H9 (cell line): ENCODE data around the gene TCEA3. TPM values are rescaled to one million over a fixed set of nuclear protein-coding genes. Genes with fewer than 3 reads are reported as not detected.

Experiments used
- DNase-seq: peaks from one replicate; pipeline ENCODE4 v3.0.0-alpha.2; 2017
- H2AFZ ChIP-seq: one replicate; pipeline ENCODE4 v1.6.1; 2013; ENCODE audit warnings: mild to moderate bottlenecking, low read length, control low read depth, moderate library complexity
- H2AK5ac ChIP-seq: 2 replicates; pipeline ENCODE4 v1.6.1; 2013; ENCODE audit warnings: low read length, control low read depth, mixed read lengths; ENCODE audit not compliant: insufficient read length
- H2BK120ac ChIP-seq: one replicate; pipeline ENCODE4 v1.6.1; 2013; ENCODE audit warnings: low read depth, mild to moderate bottlenecking, low read length, control low read depth, inconsistent platforms; ENCODE audit not compliant: poor library complexity, severe bottlenecking
- H2BK12ac ChIP-seq: 2 replicates; pipeline ENCODE4 v1.6.1; 2013; ENCODE audit warnings: low read length, control low read depth, mixed read lengths, low read depth; ENCODE audit not compliant: insufficient read length
- H2BK15ac ChIP-seq: 2 replicates; pipeline ENCODE4 v1.6.1; 2013; ENCODE audit warnings: low read depth, low read length, control low read depth
- H2BK20ac ChIP-seq: one replicate; pipeline ENCODE4 v1.6.1; 2013; ENCODE audit warnings: low read depth, mild to moderate bottlenecking, low read length, control low read depth, inconsistent platforms; ENCODE audit not compliant: poor library complexity, severe bottlenecking
- H2BK5ac ChIP-seq: 2 replicates; pipeline ENCODE4 v1.6.1; 2013; ENCODE audit warnings: low read length, control low read depth, mixed read lengths; ENCODE audit not compliant: insufficient read length
- H3K14ac ChIP-seq: 2 replicates; pipeline ENCODE4 v1.6.1; 2013; ENCODE audit warnings: low read length, control low read depth; ENCODE audit not compliant: insufficient read depth
- H3K18ac ChIP-seq: 2 replicates; pipeline ENCODE4 v1.6.1; 2013; ENCODE audit warnings: low read depth, mild to moderate bottlenecking, mixed read lengths, low read length, control low read depth; ENCODE audit not compliant: insufficient read length
- H3K23ac ChIP-seq: 2 replicates; pipeline ENCODE4 v1.6.1; 2013; ENCODE audit warnings: low read length, control low read depth, mixed read lengths, low read depth; ENCODE audit not compliant: insufficient read length
- H3K23me2 ChIP-seq: 2 replicates; pipeline ENCODE4 v1.6.1; 2013; ENCODE audit warnings: low read depth, mild to moderate bottlenecking, mixed read lengths, low read length, control low read depth; ENCODE audit not compliant: insufficient read length, poor library complexity, severe bottlenecking
- H3K27ac ChIP-seq: 2 replicates; pipeline ENCODE4 v1.5.1; 2013; ENCODE audit warnings: low read length, control low read depth, mixed read lengths, low read depth; ENCODE audit not compliant: insufficient read length
- H3K27me3 ChIP-seq: 2 replicates; pipeline ENCODE4 v1.6.1; 2013; ENCODE audit warnings: low read length, control low read depth, inconsistent platforms; ENCODE audit not compliant: insufficient read depth
- H3K4ac ChIP-seq: 2 replicates; pipeline ENCODE4 v1.6.1; 2013; ENCODE audit warnings: low read depth, mild to moderate bottlenecking, control low read depth, inconsistent platforms, low read length, moderate library complexity
- H3K4me1 ChIP-seq: 2 replicates; pipeline ENCODE4 v1.6.1; 2013; ENCODE audit warnings: low read length, control low read depth, inconsistent platforms; ENCODE audit not compliant: insufficient read depth
- H3K4me2 ChIP-seq: 2 replicates; pipeline ENCODE4 v1.6.1; 2013; ENCODE audit warnings: low read length, control low read depth, mixed read lengths; ENCODE audit not compliant: insufficient read length, insufficient read depth
- H3K56ac ChIP-seq: 2 replicates; pipeline ENCODE4 v1.6.1; 2013; ENCODE audit warnings: low read depth, mild to moderate bottlenecking, mixed read lengths, low read length, control low read depth; ENCODE audit not compliant: insufficient read length
- H3K79me1 ChIP-seq: 2 replicates; pipeline ENCODE4 v1.6.1; 2013; ENCODE audit warnings: low read depth, mild to moderate bottlenecking, moderate library complexity, low read length, control low read depth, inconsistent platforms; ENCODE audit not compliant: insufficient read depth, poor library complexity, severe bottlenecking
- H3K79me2 ChIP-seq: 2 replicates; pipeline ENCODE4 v1.6.1; 2013; ENCODE audit warnings: low read length, control low read depth, inconsistent platforms; ENCODE audit not compliant: insufficient read depth
- H3K9ac ChIP-seq: 2 replicates; pipeline ENCODE4 v1.6.1; 2013; ENCODE audit warnings: low read length, control low read depth, mixed read lengths; ENCODE audit not compliant: insufficient read length; ENCODE audit errors: extremely low read depth
- H3K9me3 ChIP-seq: one replicate; pipeline ENCODE4 v1.6.1; 2013; ENCODE audit warnings: low read depth, low read length, inconsistent platforms; ENCODE audit not compliant: control insufficient read depth
- H3T11ph ChIP-seq: one replicate; pipeline ENCODE4 v1.6.1; 2013; ENCODE audit warnings: mild to moderate bottlenecking, low read length, control low read depth, inconsistent platforms
- H4K20me1 ChIP-seq: one replicate; pipeline ENCODE4 v1.6.1; 2013; ENCODE audit not compliant: control insufficient read depth, insufficient read length, insufficient read depth
- H4K5ac ChIP-seq: 2 replicates; pipeline ENCODE4 v1.6.1; 2013; ENCODE audit warnings: low read depth, mild to moderate bottlenecking, mixed read lengths, low read length, control low read depth; ENCODE audit not compliant: insufficient read length
- H4K8ac ChIP-seq: replicated peaks from 2 replicates; pipeline ENCODE4 v1.6.1; 2013; ENCODE audit warnings: low read length, control low read depth, mixed read lengths, low read depth; ENCODE audit not compliant: insufficient read length
- H4K91ac ChIP-seq: 2 replicates; pipeline ENCODE4 v1.6.1; 2013; ENCODE audit warnings: low read depth, mild to moderate bottlenecking, moderate library complexity, mixed read lengths, low read length, control low read depth; ENCODE audit not compliant: insufficient read length
- H3K27ac Mint-ChIP-seq, 3 experiments: 2 replicates in 2 of 3; 3 replicates in 1 of 3; pipeline ENCODE4 v1.8.0; 2020 to 2021; ENCODE audit warnings: mixed read lengths in 3 of 3, mild to moderate bottlenecking in 1 of 3, moderate library complexity in 1 of 3
- H3K27me3 Mint-ChIP-seq: 2 replicates; pipeline ENCODE4 v1.8.0; 2021; ENCODE audit warnings: low read depth, mild to moderate bottlenecking, moderate library complexity, mixed read lengths
- H3K36me3 Mint-ChIP-seq, 3 experiments: 2 replicates in 2 of 3; 3 replicates in 1 of 3; pipeline ENCODE4 v1.8.0; 2020 to 2021; ENCODE audit warnings: low read depth in 3 of 3, mixed read lengths in 3 of 3; ENCODE audit not compliant: insufficient read depth in 1 of 3
- H3K4me1 Mint-ChIP-seq, 2 experiments: 2 replicates each; pipeline ENCODE4 v1.8.0; 2020; ENCODE audit warnings: mixed read lengths in 2 of 2
- H3K4me3 Mint-ChIP-seq, 2 experiments: 2 replicates in 1 of 2; 3 replicates in 1 of 2; pipeline ENCODE4 v1.8.0; 2020 to 2021; ENCODE audit warnings: mild to moderate bottlenecking in 2 of 2, mixed read lengths in 2 of 2, moderate library complexity in 1 of 2
- H3K9me3 Mint-ChIP-seq, 2 experiments: 2 replicates in 1 of 2; 3 replicates in 1 of 2; pipeline ENCODE4 v1.8.0; 2020; ENCODE audit warnings: mild to moderate bottlenecking in 2 of 2, mixed read lengths in 2 of 2, moderate library complexity in 1 of 2
- WGBS: extraction: QIAGEN DNeasy Blood & Tissue Kit; methylation state at CpG from one replicate; pipeline ENCODE4 v1.1.7; 2013; ENCODE audit warnings: missing lambda C conversion rate, low lambda C conversion rate, mixed read lengths; ENCODE audit not compliant: insufficient read length; ENCODE audit errors: extremely low coverage; 5-methylcytosine and 5-hydroxymethylcytosine counted together
- total RNA-seq: library from RNA; stranded (reverse); gene quantifications from 2 replicates; pipeline ENCODE4 v1.2.1, GENCODE V29; 2021
- TF ChIP-seq, protein P1 (sequence below): fragments of 200-600 bp; sonication (generic); conservative IDR thresholded peaks from 3 replicates; pipeline ENCODE4 v1.8.0; 2021; ENCODE audit warnings: antibody characterized with exemption, mild to moderate bottlenecking

The TCEA3 gene
- total RNA-seq, 1 experiment from 2014 or later, result 0.37 TPM

DNA sequence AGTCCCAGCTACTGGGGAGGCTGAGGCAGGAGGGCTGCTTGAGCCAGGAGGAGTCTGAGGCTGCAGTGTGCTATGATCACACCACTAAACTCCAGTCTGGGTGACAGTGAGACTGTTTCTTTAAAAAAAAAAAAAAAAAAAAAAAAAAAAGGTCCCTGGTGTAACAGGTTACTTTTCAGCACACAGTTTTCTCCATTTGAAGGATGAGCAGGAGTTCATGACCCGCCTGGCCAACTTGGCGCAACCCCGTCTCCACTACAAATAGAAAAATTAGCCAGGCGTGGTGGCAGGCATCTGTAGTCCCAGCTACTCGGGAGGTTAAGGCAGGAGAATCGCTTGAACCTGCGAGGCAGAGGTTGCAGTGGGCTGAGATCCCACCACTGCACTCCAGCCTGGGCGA is 92.8 kb downstream of the TCEA3 start:
- no peaks in the 10 kb centered on the region for H4K20me1 ChIP-seq
- no peak overlapping the region for H3K4ac ChIP-seq
- Mint-ChIP-seq H3K4me3 (no peak overlapping the region), H3K4me1 (no peaks in the 10 kb centered on the region), H3K27me3 (no peaks in the 10 kb centered on the region; the same call in 1 of the 2 replicates), H3K9me3 (no peaks in the 10 kb centered on the region), H3K27ac (no peak overlapping the region), H3K36me3 (peaks cover 55 to 94% (median 87%) of the 10 kb centered on the region in 3 experiments; a peak in 6 of 7 replicates)
- H2BK5ac ChIP-seq, result no peak overlapping the region
- no peaks in the 10 kb centered on the region for H3K4me1 ChIP-seq
- DNase-seq, result no peak
- WGBS, result no CpG with 5 or more reads among the region's 8 CpGs
- no peak overlapping the region for H3T11ph ChIP-seq
- H2AK5ac ChIP-seq, result no peak overlapping the region
- H3K56ac ChIP-seq, result no peak overlapping the region
- no peaks in the 10 kb centered on the region; the same call in 1 of the 2 replicates for H3K79me2 ChIP-seq
- no peak overlapping the region for H3K27ac ChIP-seq
- H3K4me2 ChIP-seq, result no peak overlapping the region
- no peak overlapping the region for H2BK120ac ChIP-seq
- H3K18ac ChIP-seq, result no peak overlapping the region
- no peak overlapping the region for H2BK20ac ChIP-seq
- no peak overlapping the region for H4K5ac ChIP-seq
- no peak overlapping the region for H3K23ac ChIP-seq
- no peaks in the 10 kb centered on the region for H3K9me3 ChIP-seq
- H4K91ac ChIP-seq, result no peak overlapping the region
- TF ChIP-seq, protein P1, sequence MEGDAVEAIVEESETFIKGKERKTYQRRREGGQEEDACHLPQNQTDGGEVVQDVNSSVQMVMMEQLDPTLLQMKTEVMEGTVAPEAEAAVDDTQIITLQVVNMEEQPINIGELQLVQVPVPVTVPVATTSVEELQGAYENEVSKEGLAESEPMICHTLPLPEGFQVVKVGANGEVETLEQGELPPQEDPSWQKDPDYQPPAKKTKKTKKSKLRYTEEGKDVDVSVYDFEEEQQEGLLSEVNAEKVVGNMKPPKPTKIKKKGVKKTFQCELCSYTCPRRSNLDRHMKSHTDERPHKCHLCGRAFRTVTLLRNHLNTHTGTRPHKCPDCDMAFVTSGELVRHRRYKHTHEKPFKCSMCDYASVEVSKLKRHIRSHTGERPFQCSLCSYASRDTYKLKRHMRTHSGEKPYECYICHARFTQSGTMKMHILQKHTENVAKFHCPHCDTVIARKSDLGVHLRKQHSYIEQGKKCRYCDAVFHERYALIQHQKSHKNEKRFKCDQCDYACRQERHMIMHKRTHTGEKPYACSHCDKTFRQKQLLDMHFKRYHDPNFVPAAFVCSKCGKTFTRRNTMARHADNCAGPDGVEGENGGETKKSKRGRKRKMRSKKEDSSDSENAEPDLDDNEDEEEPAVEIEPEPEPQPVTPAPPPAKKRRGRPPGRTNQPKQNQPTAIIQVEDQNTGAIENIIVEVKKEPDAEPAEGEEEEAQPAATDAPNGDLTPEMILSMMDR, result no peak
- no peaks in the 10 kb centered on the region for H3K27me3 ChIP-seq
- H2BK15ac ChIP-seq, result no peak overlapping the region
- H2AFZ ChIP-seq, result no peak overlapping the region
- no peaks in the 10 kb centered on the region for H3K23me2 ChIP-seq
- H3K79me1 ChIP-seq, result peaks cover 3% of the 10 kb centered on the region
- H3K9ac ChIP-seq, result no peak overlapping the region
- H3K14ac ChIP-seq, result no peak overlapping the region
- H4K8ac ChIP-seq, result no peak overlapping the region
- no peak overlapping the region for H2BK12ac ChIP-seq

Other genes with a start within 250 kb of the TCEA3 start
- gene HTR1D, start 207.2 kb downstream of the TCEA3 start, total RNA-seq, result 3.1 and 3.3 TPM in 2 replicates
- gene HNRNPR, start 80.5 kb downstream of the TCEA3 start, total RNA-seq, result 196 and 197 TPM in 2 replicates
- 0.44 and 0.52 TPM in 2 replicates for gene ZNF436, start 54.9 kb downstream of the TCEA3 start, total RNA-seq
- gene ASAP3, start 59.4 kb upstream of the TCEA3 start, total RNA-seq, result 25.9 and 26.7 TPM in 2 replicates
- 5.1 TPM in 2 replicates for gene E2F2, start 106.5 kb upstream of the TCEA3 start, total RNA-seq
- gene ID3, start 134.8 kb upstream of the TCEA3 start, total RNA-seq, result 113 and 119 TPM in 2 replicates